Rectal smooth muscle tissue (tissue), 1 donor: ENCODE measurements around the gene USP12.

Source experiments
- H3K27ac ChIP-seq: one replicate; pipeline ENCODE4 v1.7.0; 2013; ENCODE audit warnings: low read depth, low read length, inconsistent platforms
- H3K27me3 ChIP-seq: one replicate; pipeline ENCODE4 v1.7.0; 2013; ENCODE audit warnings: low read length; ENCODE audit not compliant: control insufficient read depth, insufficient read depth
- H3K36me3 ChIP-seq: one replicate; pipeline ENCODE4 v1.7.0; 2013; ENCODE audit warnings: low read length; ENCODE audit not compliant: control insufficient read depth, insufficient read depth
- H3K4me1 ChIP-seq: one replicate; pipeline ENCODE4 v1.7.0; 2013; ENCODE audit warnings: low read length; ENCODE audit not compliant: control insufficient read depth, insufficient read depth
- H3K4me3 ChIP-seq: one replicate; pipeline ENCODE4 v1.7.0; 2013; ENCODE audit warnings: low read length
- H3K9ac ChIP-seq: one replicate; pipeline ENCODE4 v1.7.0; 2013; ENCODE audit warnings: low read length

USP12 gene

DNA sequence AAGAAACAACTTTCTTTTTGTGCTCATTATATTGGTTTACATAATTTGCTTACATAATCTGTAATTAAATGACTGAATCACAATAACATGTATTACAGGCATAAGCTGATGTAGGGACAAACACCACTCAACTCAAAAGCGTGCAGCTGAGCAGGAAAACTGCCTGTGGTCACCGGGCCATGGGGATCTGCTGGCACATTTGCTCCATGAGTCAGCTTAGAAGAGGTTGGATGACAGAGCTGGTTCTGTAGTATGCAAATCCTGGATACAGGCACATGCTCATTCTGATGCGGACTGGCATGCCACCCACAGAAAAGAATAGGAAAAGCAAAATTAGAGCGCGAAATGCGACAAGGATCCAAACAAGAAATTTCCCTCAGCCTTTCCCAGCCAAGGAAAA lies 128.6 kb downstream of the USP12 start:
- H3K27me3 ChIP-seq, result no peaks in the 10 kb centered on the region
- no peak overlapping the region for H3K4me3 ChIP-seq
- peak overlapping the region; percentile 43 for H3K27ac ChIP-seq

GRCh38 chr13:27041341-27041740 lies 130.3 kb downstream of the USP12 start:
- Histone ChIP-seq H3K27ac (peak overlapping the region; percentile 90), H3K27me3 (no peaks in the 10 kb centered on the region), H3K9ac (no peak overlapping the region), H3K4me1 (peaks cover 31% of the 10 kb centered on the region), H3K36me3 (no peaks in the 10 kb centered on the region), H3K4me3 (no peak overlapping the region)

More for the DNA sequence above, 128.6 kb downstream of the USP12 start:
- Histone ChIP-seq H3K4me1 (peaks cover 23% of the 10 kb centered on the region), H3K9ac (no peak overlapping the region), H3K36me3 (no peaks in the 10 kb centered on the region)

GRCh38 chr13:27040826-27041108 lies 130.8 kb downstream of the USP12 start:
- Histone ChIP-seq H3K4me1 (peaks cover 36% of the 10 kb centered on the region), H3K4me3 (no peak overlapping the region), H3K9ac (no peak overlapping the region), H3K36me3 (no peaks in the 10 kb centered on the region), H3K27me3 (no peaks in the 10 kb centered on the region), H3K27ac (peak overlapping the region; percentile 90)

- H3K27me3 ChIP-seq, result no peaks in the 10 kb centered on the region
- no peaks in the 10 kb centered on the region for H3K36me3 ChIP-seq
- no peak overlapping the region for H3K9ac ChIP-seq
- peaks cover 38% of the 10 kb centered on the region for H3K4me1 ChIP-seq
- H3K4me3 ChIP-seq, result no peak overlapping the region
- peak overlapping the region; percentile 90 for H3K27ac ChIP-seq
These were observed 132.4 kb downstream of the USP12 start for GRCh38 chr13:27039171-27039701.

- Histone ChIP-seq H3K9ac (no peak overlapping the region), H3K27ac (peak overlapping the region; percentile 63), H3K36me3 (no peaks in the 10 kb centered on the region), H3K4me3 (no peak overlapping the region), H3K27me3 (no peaks in the 10 kb centered on the region), H3K4me1 (peaks cover 38% of the 10 kb centered on the region)
These were observed 133.3 kb downstream of the USP12 start for GRCh38 chr13:27038323-27038722.

- Histone ChIP-seq H3K9ac (no peak overlapping the region), H3K4me3 (no peak overlapping the region), H3K27me3 (no peaks in the 10 kb centered on the region), H3K27ac (peak overlapping the region; percentile 34), H3K4me1 (peaks cover 33% of the 10 kb centered on the region), H3K36me3 (no peaks in the 10 kb centered on the region)
These were observed 134.0 kb downstream of the USP12 start for GRCh38 chr13:27037571-27037970.

DNA sequence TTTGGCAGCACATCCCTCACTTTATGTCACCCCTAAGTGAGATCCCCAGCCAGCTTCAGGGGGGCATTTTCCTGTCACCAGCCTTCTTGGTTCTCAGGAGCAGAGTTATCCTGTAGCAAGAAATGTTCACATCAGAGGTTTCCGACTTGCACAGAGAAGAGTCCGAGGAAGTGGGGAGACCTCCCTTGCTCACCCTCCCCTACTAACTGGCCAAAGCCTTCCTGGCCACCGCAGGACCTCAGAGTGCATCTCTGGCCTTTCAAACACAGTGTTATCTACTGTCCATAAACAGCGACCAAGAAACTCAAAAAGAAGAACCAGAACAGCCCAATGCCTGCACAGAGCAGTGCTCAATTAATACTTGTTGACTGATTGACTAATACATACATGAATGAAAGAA lies 134.4 kb downstream of the USP12 start:
- Histone ChIP-seq H3K9ac (no peak overlapping the region), H3K27ac (peak overlapping the region; percentile 34), H3K36me3 (no peaks in the 10 kb centered on the region), H3K4me3 (no peak overlapping the region), H3K27me3 (no peaks in the 10 kb centered on the region), H3K4me1 (peaks cover 33% of the 10 kb centered on the region)

GRCh38 chr13:27036236-27036981 lies 135.2 kb downstream of the USP12 start:
- Histone ChIP-seq H3K27ac (peak overlapping the region; percentile 34), H3K4me3 (no peak overlapping the region), H3K27me3 (no peaks in the 10 kb centered on the region), H3K36me3 (no peaks in the 10 kb centered on the region), H3K9ac (no peak overlapping the region), H3K4me1 (peaks cover 33% of the 10 kb centered on the region)

- Histone ChIP-seq H3K36me3 (no peaks in the 10 kb centered on the region), H3K27me3 (no peaks in the 10 kb centered on the region), H3K9ac (no peak overlapping the region), H3K27ac (peak overlapping the region; percentile 34), H3K4me1 (peaks cover 30% of the 10 kb centered on the region), H3K4me3 (no peak overlapping the region)
These were observed 135.7 kb downstream of the USP12 start for GRCh38 chr13:27035892-27036235.

GRCh38 chr13:27034678-27035111 lies 136.9 kb downstream of the USP12 start:
- Histone ChIP-seq H3K9ac (no peak overlapping the region), H3K4me3 (no peak overlapping the region)

GRCh38 chr13:27028683-27029480 lies 142.7 kb downstream of the USP12 start:
- no peaks in the 10 kb centered on the region for H3K27me3 ChIP-seq
- H3K36me3 ChIP-seq, result no peaks in the 10 kb centered on the region
- peaks cover 14% of the 10 kb centered on the region for H3K4me1 ChIP-seq
- no peak overlapping the region for H3K9ac ChIP-seq
- H3K27ac ChIP-seq, result no peak overlapping the region
- H3K4me3 ChIP-seq, result no peak overlapping the region

More at GRCh38 chr13:27034678-27035111, 136.9 kb downstream of the USP12 start:
- Histone ChIP-seq H3K27me3 (no peaks in the 10 kb centered on the region), H3K4me1 (peaks cover 21% of the 10 kb centered on the region), H3K27ac (no peak overlapping the region), H3K36me3 (no peaks in the 10 kb centered on the region)

DNA sequence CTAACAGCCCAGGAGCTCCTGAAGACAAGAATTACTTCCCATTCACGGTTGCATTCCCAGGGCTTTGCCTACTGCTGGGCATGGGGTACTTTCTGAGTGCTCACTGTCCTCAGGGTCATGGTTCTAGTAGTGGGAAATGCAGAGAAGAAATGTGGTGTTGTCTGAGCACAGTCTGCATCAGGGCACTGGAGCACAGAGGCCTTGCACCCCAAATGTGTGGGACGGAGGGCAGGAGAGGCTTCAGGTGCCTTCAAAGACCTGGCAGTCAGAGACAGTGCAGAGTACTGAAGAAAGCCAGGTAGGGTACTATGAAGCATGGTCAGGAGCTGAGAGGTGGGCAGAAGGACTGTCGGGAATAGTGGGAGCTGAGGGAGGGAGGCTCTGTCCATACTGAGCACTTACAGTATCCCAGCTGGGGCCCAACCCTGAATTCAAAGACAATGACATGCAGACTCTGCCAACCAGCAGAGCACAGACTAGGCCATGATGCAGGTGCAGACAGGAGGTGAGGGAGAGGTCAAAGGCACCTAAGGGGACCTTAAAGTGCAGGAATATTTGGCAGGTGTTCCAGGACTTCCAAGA lies 144.4 kb downstream of the USP12 start:
- Histone ChIP-seq H3K4me1 (peaks cover 30% of the 10 kb centered on the region), H3K27me3 (no peaks in the 10 kb centered on the region), H3K4me3 (no peak overlapping the region), H3K36me3 (no peaks in the 10 kb centered on the region), H3K27ac (no peak overlapping the region), H3K9ac (no peak overlapping the region)
